BE2C (cell line): ENCODE measurements around the gene DENND11.

Source experiments
- DNase-seq: peaks from one replicate; pipeline ENCODE4 v3.0.0-alpha.2; 2020
- H3K27me3 ChIP-seq: fragments of 250-450 bp; sonication (Bioruptor Pico); 2 replicates; pipeline ENCODE4 v1.5.1; 2020; ENCODE audit warnings: mild to moderate bottlenecking
- H3K36me3 ChIP-seq: fragments of 250-450 bp; sonication (Bioruptor Pico); 2 replicates; pipeline ENCODE4 v1.5.1; 2020; ENCODE audit warnings: mild to moderate bottlenecking
- H3K4me1 ChIP-seq: fragments of 250-450 bp; sonication (Bioruptor Pico); 2 replicates; pipeline ENCODE4 v1.5.1; 2020
- H3K4me3 ChIP-seq: 2 replicates; pipeline ENCODE4 v1.5.1; 2011; ENCODE audit warnings: low read depth, low read length
- H3K9me3 ChIP-seq: fragments of 250-450 bp; sonication (Bioruptor Pico); 2 replicates; pipeline ENCODE4 v1.5.1; 2020
- CTCF ChIP-seq: IDR thresholded peaks from 2 replicates; pipeline ENCODE4 v1.5.1; 2012; ENCODE audit warnings: mild to moderate bottlenecking, low read depth, low read length

Gene DENND11

DNA sequence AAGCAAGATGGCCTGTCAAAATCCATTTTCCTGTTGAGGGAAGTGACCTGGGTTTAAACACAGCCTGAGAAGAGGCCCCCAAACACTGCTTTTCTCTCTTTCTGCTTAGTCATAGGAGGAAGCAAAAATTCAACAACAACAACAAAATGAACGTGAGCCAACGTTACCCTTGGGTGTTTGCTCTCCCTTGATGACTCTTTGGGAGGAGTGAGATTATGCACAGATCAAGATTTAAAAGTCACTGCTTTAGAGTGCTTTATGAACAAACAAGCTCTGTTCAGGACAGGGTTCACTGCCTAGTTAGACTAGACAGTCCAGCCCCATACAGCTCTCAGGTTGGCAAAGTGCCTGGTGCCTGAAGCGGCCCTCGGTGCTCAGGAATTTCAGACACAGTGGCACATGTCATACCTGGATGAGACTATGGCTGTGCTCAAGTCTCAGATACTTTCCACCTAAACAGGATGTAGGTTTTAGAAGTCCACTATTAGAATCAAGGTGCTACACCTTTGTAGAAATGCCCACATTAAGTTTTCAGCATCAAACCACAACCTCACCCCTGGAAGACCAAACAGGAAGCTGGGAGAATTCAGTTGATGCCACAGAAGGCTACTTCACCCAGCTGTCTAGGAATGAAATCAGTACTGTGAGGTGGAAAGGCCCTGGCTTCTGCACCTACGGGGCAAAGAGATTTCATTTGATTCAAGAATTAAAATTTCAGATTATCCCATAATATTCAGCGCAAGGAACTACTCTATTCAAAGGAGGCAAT is 38.7 kb downstream of the DENND11 start:
- Histone ChIP-seq H3K27me3 (no peaks in the 10 kb centered on the region), H3K9me3 (no peaks in the 10 kb centered on the region), H3K36me3 (peaks cover 22% of the 10 kb centered on the region), H3K4me1 (no peaks in the 10 kb centered on the region), H3K4me3 (no peak overlapping the region)
- no peak for DNase-seq
- no peak for TF ChIP-seq CTCF

GRCh38 chr7:141660259-141660658 is 41.7 kb downstream of the DENND11 start:
- Histone ChIP-seq H3K4me1 (no peaks in the 10 kb centered on the region), H3K4me3 (no peak overlapping the region), H3K9me3 (no peaks in the 10 kb centered on the region), H3K27me3 (no peaks in the 10 kb centered on the region), H3K36me3 (peaks cover 22% of the 10 kb centered on the region)
- no peak for DNase-seq
- no peak for TF ChIP-seq CTCF

DNA sequence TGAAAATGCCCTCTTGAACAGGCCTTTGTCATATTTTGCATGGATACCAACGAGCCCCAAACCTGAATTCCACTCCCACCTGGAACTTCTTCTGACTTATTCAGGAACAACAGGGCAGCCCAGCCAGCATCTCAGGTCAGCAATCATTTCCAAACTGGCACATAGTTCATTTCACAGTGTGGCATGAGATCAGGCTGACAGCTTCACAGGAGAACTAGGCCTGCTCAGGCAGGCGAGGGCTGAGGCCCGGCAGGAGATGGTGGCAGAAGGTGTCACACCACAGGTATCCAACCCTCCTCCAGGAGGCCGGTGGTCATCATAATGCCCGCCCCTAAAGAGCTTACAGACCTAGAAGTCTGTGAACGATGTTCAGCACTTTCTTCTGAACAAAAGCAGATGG is 42.5 kb downstream of the DENND11 start:
- Histone ChIP-seq H3K27me3 (no peaks in the 10 kb centered on the region), H3K9me3 (no peaks in the 10 kb centered on the region), H3K4me3 (no peak overlapping the region), H3K36me3 (peaks cover 18% of the 10 kb centered on the region), H3K4me1 (no peaks in the 10 kb centered on the region)
- no peak for DNase-seq
- no peak for TF ChIP-seq CTCF

- TF ChIP-seq CTCF = peak; percentile 97
- Histone ChIP-seq H3K36me3 (peaks cover 12% of the 10 kb centered on the region), H3K27me3 (no peaks in the 10 kb centered on the region), H3K9me3 (no peaks in the 10 kb centered on the region), H3K4me1 (peaks cover 3% of the 10 kb centered on the region; the same call in 1 of the 2 replicates), H3K4me3 (no peak overlapping the region)
- peak; percentile 83 for DNase-seq
Observed at GRCh38 chr7:141654551-141654950, 47.4 kb downstream of the DENND11 start.

DNA sequence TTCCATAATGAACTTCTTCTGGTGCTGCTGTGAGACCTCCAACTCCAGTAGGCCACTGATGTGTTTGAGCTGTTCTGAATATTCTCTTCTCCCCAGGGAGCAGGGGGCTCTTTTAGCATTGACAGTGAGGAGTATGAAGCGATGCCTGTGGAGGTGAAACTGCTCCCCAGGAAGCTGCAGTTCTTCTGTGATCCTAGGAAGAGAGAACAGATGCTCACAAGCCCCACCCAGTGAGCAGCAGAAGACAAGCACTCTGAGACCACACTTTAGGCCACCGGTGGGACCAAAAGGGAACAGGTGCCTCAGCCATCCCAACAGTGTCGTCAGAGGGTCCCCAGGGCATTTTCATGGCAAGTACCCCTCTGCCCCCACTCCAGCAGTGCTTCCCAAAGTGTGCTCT is 49.3 kb downstream of the DENND11 start:
- no peaks in the 10 kb centered on the region for H3K27me3 ChIP-seq
- DNase-seq = no peak
- no peaks in the 10 kb centered on the region for H3K9me3 ChIP-seq
- H3K36me3 ChIP-seq = peaks cover 15% of the 10 kb centered on the region
- no peak overlapping the region for H3K4me3 ChIP-seq
- H3K4me1 ChIP-seq = peaks cover 3% of the 10 kb centered on the region; the same call in 1 of the 2 replicates
- TF ChIP-seq CTCF = no peak
